PFSK-1 (cell line): Measurements from ENCODE around the gene KCNS1.

ENCODE experiments used
- FOXP2 ChIP-seq: optimal IDR thresholded peaks from 2 replicates; pipeline ENCODE3; 2011; ENCODE audit warnings: borderline replicate concordance, control low read depth, inconsistent platforms; ENCODE audit not compliant: insufficient read depth; ENCODE audit errors: extremely low read length, extremely low read depth
- POLR2AphosphoS5 ChIP-seq: IDR thresholded peaks from 2 replicates; pipeline ENCODE4 v1.6.1; 2012; ENCODE audit warnings: low read depth, mild to moderate bottlenecking, control low read depth, low read length, moderate library complexity
- REST ChIP-seq, 2 experiments: IDR thresholded peaks; 2 replicates each; pipeline versions ENCODE4 v1.6.1 to v1.8.0; 2011 to 2012; ENCODE audit warnings: low read depth in 2 of 2, low read length in 2 of 2, control low read depth in 1 of 2, inconsistent platforms in 1 of 2, mild to moderate bottlenecking in 1 of 2, moderate library complexity in 1 of 2; ENCODE audit not compliant: insufficient read depth in 1 of 2
- SIN3A ChIP-seq: IDR thresholded peaks from 2 replicates; pipeline ENCODE4 v1.6.1; 2012; ENCODE audit warnings: mild to moderate bottlenecking, low read length, moderate library complexity, borderline replicate concordance; ENCODE audit not compliant: insufficient read depth
- TAF1 ChIP-seq: IDR thresholded peaks from 2 replicates; pipeline ENCODE4 v1.6.1; 2012; ENCODE audit warnings: low read length, control low read depth, borderline replicate concordance; ENCODE audit not compliant: insufficient read depth

Gene KCNS1

DNA sequence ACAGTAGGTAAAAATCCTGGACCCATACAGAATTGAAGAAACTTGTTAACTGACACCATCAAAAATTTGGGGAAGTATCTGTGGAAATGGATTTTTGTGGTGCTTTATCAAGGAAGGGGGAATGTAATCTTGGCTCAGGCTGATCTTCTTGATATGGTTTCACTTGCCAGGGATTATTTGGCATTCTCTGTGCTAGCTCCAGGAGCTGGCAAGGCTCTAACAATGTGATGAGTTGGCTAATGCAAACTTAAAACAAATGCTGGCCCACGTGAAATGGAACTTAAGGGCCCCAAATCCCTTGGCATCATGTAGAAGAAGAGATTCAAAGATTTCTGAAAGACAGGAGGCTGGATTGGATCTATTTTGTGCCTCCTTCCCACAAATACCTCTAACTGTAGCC lies 13.1 kb downstream of the KCNS1 start:
- TF ChIP-seq POLR2AphosphoS5 (no peak), SIN3A (no peak), TAF1 (no peak), REST (IDR thresholded peaks at IDR 0.05; ENCODE audit: insufficient read depth in 1 of 2, low read depth in 2 of 2, low read length in 2 of 2) (no peak), FOXP2 (no peak)

GRCh38 chr20:45087097-45087790 lies 13.7 kb downstream of the KCNS1 start:
- TF ChIP-seq TAF1 (no peak), POLR2AphosphoS5 (no peak), REST (IDR thresholded peaks at IDR 0.05; ENCODE audit: insufficient read depth in 1 of 2, low read depth in 2 of 2, low read length in 2 of 2) (no peak), FOXP2 (no peak), SIN3A (no peak)

DNA sequence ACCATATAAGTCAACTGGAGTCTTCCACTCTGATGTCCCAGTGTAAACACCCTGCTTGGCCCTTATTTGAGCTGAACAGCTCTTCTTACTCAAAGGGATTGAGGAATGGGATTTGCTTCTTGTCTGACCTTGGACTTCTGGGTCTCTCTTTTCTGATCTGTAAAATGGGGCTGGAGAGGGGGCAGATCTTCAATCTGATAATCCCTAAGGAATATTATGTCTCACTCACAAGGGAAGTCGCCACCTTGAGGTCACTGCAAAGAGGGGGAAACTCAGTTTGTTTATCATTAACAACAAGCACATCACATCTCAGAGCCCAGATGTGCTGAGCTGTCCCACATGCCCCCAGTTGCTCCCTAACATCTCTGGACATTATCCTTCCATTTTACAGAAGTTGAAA lies 15.1 kb downstream of the KCNS1 start:
- TF ChIP-seq FOXP2, result no peak
- TF ChIP-seq POLR2AphosphoS5, result no peak
- no peak for TF ChIP-seq SIN3A
- no peak for TF ChIP-seq TAF1

- TF ChIP-seq POLR2AphosphoS5, result no peak
- TF ChIP-seq SIN3A, result no peak
- no peak for TF ChIP-seq REST (IDR thresholded peaks at IDR 0.05; ENCODE audit: insufficient read depth in 1 of 2, low read depth in 2 of 2, low read length in 2 of 2)
- no peak for TF ChIP-seq TAF1
- TF ChIP-seq FOXP2, result no peak
Measured at GRCh38 chr20:45085289-45085688, 15.6 kb downstream of the KCNS1 start.

DNA sequence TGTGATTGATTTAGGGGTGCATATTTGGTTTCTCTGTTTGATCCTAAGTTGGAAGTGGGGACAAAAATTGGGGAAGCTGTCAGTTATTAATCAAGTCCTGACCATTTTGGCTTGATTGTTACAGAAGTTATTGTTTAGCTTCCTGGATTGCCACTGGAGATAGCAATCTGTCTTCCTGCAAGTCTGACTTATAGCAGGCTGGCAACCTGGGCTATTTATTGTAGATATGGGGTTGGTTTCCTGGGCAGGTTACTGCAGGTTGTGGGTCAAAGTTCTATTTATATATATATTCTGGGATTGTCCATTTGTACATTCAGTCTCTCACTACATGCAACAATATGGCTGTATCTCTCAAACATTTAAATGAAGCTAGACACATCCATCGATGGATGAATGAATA lies 17.8 kb downstream of the KCNS1 start:
- no peak for TF ChIP-seq TAF1
- TF ChIP-seq POLR2AphosphoS5, result no peak
- no peak for TF ChIP-seq FOXP2
- no peak for TF ChIP-seq SIN3A
- TF ChIP-seq REST (IDR thresholded peaks at IDR 0.05; ENCODE audit: insufficient read depth in 1 of 2, low read depth in 2 of 2, low read length in 2 of 2), result no peak
